H1 (cell line): ENCODE results near the gene RSRC2. TPM values are rescaled to one million over a fixed set of nuclear protein-coding genes. Genes with fewer than 3 reads are reported as not detected.

ENCODE experiments used
- CEBPB ChIP-seq: IDR thresholded peaks from 2 replicates; pipeline ENCODE4 v1.6.1; 2012; ENCODE audit warnings: low read depth, low read length
- KDM1A ChIP-seq: fragments of 200-600, 300-600 bp; sonication (generic); IDR thresholded peaks from 2 replicates; pipeline ENCODE4 v1.7.1; 2016; ENCODE audit warnings: mild to moderate bottlenecking, low read length, borderline replicate concordance
- RBBP5 ChIP-seq: IDR thresholded peaks from 2 replicates; pipeline ENCODE4 v1.7.1; 2012; ENCODE audit warnings: low read depth, mild to moderate bottlenecking, inconsistent platforms, low read length, moderate library complexity, borderline replicate concordance
- SIN3A ChIP-seq, 2 experiments: IDR thresholded peaks in 1 of 2; conservative IDR thresholded peaks in 1 of 2; 2 replicates each; pipeline ENCODE4 v1.6.1; 2011 to 2012; ENCODE audit warnings: low read length in 2 of 2, improper control_type of control experiment in 1 of 2, low read depth in 1 of 2, mild to moderate bottlenecking in 1 of 2
- SP2 ChIP-seq: IDR thresholded peaks from 2 replicates; pipeline ENCODE4 v1.6.1; 2012; ENCODE audit warnings: mild to moderate bottlenecking, low read length, inconsistent platforms
- polyA plus RNA-seq, 7 experiments: library from polyadenylated mRNA; depleted of rRNA in 3 of 7; stranded (reverse) in 5 of 7; unstranded in 2 of 7; fragments of >200 nt in 5 of 7; fragments of 200-250 nt in 2 of 7; gene quantifications; 1 replicate in 5 of 7; 2 replicates in 1 of 7; 4 replicates in 1 of 7; pipeline versions ENCODE4 v1.2.1 to v1.2.3, GENCODE V29; 2011 to 2013; ENCODE audit warnings: missing spikeins in 2 of 7, mixed read lengths in 2 of 7
- total RNA-seq: library from RNA; stranded (reverse); fragmentation: NEBNext Ultra II Directional; extraction: Animal tissue kit (Norgen Biotek cat#: 25700); gene quantifications from 2 replicates; pipeline ENCODE4 v1.2.1, GENCODE V29; 2021

Gene RSRC2
- total and polyA plus RNA-seq, 2 of the 8 experiments (the other 6 are each of a cell fraction or from before 2014, with no cell fraction given), result 15.9 to 71.4 TPM

DNA sequence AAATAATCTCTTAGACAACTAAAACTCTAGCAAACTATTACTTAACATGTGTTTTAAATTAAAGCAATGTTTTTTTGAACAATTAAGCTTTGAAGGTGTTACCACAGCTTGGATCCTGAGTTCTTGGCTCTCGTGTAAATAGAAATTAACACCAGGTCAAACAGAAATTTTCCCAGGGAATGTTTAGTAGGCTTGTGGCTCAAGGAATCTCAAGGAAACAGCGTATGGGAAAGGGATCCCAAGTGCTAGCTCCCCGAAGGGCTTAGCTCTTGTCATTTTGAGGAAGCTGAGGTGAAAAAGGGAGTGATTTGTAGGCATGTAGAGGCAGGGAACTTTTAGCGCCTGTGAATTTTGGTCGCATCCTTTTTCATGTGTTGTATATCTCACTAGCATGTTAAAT, 11.8 kb upstream of the RSRC2 start (continued):
- TF ChIP-seq KDM1A (no peak), CEBPB (no peak), SIN3A (conservative IDR thresholded peaks at IDR 0.05 in 1 of 2, IDR thresholded peaks at IDR 0.05 in 1 of 2; ENCODE audit: low read depth in 1 of 2, low read length in 2 of 2) (no peak), RBBP5 (no peak), SP2 (no peak)
- TF ChIP-seq, all 59 proteins: peak for 0
